Hepatocyte (in vitro differentiated cells): ENCODE measurements around the gene SBK2.
"Not testable (repeated sequence)": the region's sequence is repeated elsewhere in the genome, so short reads cannot be mapped to it uniquely, and the experiment has no call there.

Experiments used
- CTCF ChIP-seq: fragments of 200-600 bp; sonication (generic); IDR thresholded peaks from 2 replicates; pipeline ENCODE4 v1.5.1; 2016; ENCODE audit warnings: antibody characterized with exemption, mild to moderate bottlenecking; ENCODE audit not compliant: poor library complexity
- EZH2 ChIP-seq: fragments of 200-600 bp; sonication (generic); IDR thresholded peaks from 2 replicates; pipeline ENCODE4 v1.6.1; 2016; ENCODE audit warnings: antibody characterized with exemption, mild to moderate bottlenecking, borderline replicate concordance
- EZH2phosphoT487 ChIP-seq: fragments of 200-600 bp; sonication (generic); IDR thresholded peaks from one replicate; pipeline ENCODE4 v1.6.1; 2018; ENCODE audit warnings: antibody characterized with exemption, mild to moderate bottlenecking, low read depth, moderate library complexity; ENCODE audit not compliant: unreplicated experiment, severe bottlenecking

- TF ChIP-seq CTCF, EZH2phosphoT487, EZH2: not testable (repeated sequence)
Observed at GRCh38 chr19:55534280-55534679, 2.7 kb downstream of the SBK2 start.
